GM10248 (cell line): ENCODE data around the gene CACNA1G.

Source experiments
- CTCF ChIA-PET: fragments of 300-600 bp; sonication (Branson Sonifier 250); formaldehyde crosslinking; extraction: SDS; loops from one replicate; lab custom pipeline; 2021; ENCODE audit warnings: antibody characterized with exemption; lab: Yijun Ruan, JAX
- POLR2A ChIA-PET: fragments of 350-650 bp; sonication (Branson Sonifier 250); formaldehyde crosslinking; extraction: SDS; loops from one replicate; lab custom pipeline; 2020; ENCODE audit warnings: antibody characterized with exemption; lab: Yijun Ruan, JAX
- DNase-seq: peaks from one replicate; pipeline ENCODE4 v3.0.0; 2012; ENCODE audit errors: extremely low spot score
- TF ChIP-seq, protein P1 (sequence below): IDR thresholded peaks from 2 replicates; pipeline ENCODE4 v1.5.1; 2012; ENCODE audit warnings: mild to moderate bottlenecking, low read depth; ENCODE audit errors: extremely low read depth, missing control alignments, control extremely low read depth

CACNA1G gene

DNA sequence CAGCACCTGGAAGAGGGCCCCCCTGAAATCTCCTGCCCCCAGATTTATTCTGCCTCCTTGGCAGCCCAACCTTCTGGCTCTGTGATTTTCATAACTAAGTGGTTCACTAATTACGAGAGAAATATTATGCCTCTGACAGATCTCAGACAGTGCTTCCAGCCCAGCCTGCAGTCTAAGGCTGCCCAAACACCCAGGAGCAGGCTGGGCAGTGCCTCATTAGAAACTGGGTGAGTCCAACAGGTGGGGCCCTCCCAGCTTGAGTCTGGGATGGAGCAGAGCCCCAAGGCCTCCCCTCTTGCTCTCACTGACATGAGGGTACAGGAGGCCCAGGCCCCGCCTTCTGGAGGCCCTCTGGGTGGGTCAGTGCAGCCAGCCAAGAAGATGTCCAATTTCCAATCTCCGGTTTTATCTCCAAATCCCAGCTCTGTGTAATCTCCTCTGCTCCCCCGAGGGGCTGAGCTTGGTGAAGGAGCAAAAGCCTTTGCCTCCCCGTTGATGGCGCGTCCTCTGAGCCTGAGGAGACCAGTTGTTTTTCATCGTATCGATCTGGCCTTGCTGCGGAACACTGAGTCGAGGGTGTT, 54.0 kb downstream of the CACNA1G start:
- CTCF ChIA-PET = interaction anchor here (2.5 kb wide), 1 partner anchor 12 kb away, joined by 6 read pairs; no protein-coding TSS in a partner anchor
- POLR2A ChIA-PET = interaction anchor here (1.2 kb wide), 1 partner anchor 252 kb away, joined by 3 read pairs; the partner anchor contains the start of gene TOB1
- TF ChIP-seq, protein P1, sequence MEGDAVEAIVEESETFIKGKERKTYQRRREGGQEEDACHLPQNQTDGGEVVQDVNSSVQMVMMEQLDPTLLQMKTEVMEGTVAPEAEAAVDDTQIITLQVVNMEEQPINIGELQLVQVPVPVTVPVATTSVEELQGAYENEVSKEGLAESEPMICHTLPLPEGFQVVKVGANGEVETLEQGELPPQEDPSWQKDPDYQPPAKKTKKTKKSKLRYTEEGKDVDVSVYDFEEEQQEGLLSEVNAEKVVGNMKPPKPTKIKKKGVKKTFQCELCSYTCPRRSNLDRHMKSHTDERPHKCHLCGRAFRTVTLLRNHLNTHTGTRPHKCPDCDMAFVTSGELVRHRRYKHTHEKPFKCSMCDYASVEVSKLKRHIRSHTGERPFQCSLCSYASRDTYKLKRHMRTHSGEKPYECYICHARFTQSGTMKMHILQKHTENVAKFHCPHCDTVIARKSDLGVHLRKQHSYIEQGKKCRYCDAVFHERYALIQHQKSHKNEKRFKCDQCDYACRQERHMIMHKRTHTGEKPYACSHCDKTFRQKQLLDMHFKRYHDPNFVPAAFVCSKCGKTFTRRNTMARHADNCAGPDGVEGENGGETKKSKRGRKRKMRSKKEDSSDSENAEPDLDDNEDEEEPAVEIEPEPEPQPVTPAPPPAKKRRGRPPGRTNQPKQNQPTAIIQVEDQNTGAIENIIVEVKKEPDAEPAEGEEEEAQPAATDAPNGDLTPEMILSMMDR = no peak

DNA sequence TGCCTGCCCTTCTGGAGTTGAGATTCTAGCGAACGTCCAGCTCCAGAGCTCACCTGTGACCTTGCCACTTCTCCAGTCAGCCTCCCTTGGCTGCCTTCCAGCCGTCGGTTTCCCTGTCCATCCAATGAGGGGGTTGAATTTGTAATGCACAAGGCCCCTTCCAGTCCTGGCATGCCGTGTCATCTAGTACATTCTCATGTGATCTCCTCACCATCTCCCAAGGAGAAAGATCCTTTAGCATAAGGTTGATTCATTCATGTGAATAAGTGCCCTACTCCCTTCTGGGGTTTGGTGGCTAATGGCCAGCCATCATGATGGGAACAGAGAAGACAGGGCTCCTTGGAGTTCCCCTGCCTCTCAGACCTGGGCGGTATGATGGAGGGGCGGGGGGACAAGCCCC, 55.3 kb downstream of the CACNA1G start:
- ChIA-PET POLR2A (interaction anchor here (0.6 to 1.2 kb wide), 2 partner anchors 187 to 250 kb away, joined by 3 read pairs; partner anchors contain the start of gene TOB1), CTCF (interaction anchor here (1.7 to 2.5 kb wide), 2 partner anchors 11 to 74 kb away, joined by 4 to 6 read pairs; no protein-coding TSS in a partner anchor)
- TF ChIP-seq, protein P1 = no peak
- DNase-seq = no peak

More for the DNA sequence above, 54.0 kb downstream of the CACNA1G start:
- no peak for DNase-seq

DNA sequence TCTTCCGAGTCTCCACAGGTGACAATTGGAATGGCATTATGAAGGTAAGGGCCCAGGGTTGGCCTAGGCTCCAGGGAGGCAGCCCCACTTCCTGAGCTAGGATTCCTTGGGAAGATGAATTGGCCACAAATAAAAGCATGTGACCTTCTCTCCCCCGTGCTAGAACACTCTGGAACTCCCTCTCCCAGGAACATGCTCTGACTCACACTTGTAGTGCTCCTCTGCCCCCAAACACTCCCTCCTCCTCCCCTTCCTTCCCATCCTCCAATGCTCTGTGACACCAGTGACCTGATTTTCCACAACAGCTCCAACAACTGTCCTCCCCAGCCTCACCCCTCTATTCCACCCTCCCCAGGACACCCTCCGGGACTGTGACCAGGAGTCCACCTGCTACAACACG, 57.8 kb downstream of the CACNA1G start:
- TF ChIP-seq, protein P1 = no peak
- POLR2A ChIA-PET = no interaction called here
- CTCF ChIA-PET = interaction anchor here (1.4 to 2.1 kb wide), 2 partner anchors 9 kb away, joined by 3 to 16 read pairs; no protein-coding TSS in a partner anchor
- DNase-seq = no peak

DNA sequence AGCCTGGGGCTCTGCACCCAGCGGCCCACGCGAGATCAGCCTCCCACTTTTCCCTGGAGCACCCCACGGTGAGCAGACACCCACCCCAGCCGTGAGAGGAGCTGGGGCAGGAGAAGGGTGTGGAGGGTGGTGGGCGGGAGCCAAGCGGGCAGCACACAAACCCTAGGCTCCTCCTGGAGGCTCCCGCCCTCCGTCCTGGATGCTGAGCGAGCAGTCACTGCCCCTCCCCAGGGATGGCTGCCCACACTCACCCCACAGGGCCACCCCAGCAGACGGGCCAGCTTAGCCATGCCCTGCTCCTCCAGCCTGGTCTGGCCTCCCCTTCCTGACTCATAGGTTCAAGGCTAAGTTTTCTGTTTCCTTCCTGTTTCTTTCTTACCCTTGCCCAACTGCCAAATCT, 58.4 kb downstream of the CACNA1G start:
- ChIA-PET CTCF (interaction anchor here (1.4 kb wide), 1 partner anchor 9 kb away, joined by 3 read pairs; no protein-coding TSS in a partner anchor), POLR2A (no interaction called here)
- TF ChIP-seq, protein P1 = no peak
- DNase-seq = no peak

DNA sequence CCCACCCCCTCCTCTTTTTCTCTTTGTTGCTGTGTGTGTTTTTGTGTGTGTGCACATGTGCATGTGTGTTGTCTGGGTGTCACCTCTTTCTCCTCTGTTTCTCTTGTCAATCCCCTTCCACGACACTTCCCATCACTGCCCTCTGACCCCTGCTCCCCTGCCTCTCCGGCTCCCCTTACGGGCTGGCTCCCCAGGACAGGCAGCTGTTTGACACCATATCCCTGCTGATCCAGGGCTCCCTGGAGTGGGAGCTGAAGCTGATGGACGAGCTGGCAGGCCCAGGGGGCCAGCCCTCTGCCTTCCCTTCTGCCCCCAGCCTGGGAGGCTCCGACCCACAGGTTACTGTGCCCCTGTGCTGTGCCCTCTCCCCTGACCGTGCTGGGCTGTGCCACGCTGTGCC, 59.0 kb downstream of the CACNA1G start:
- TF ChIP-seq, protein P1 = no peak
- CTCF ChIA-PET = interaction anchor here (1.2 kb wide), 1 partner anchor 9 kb away, joined by 3 read pairs; no protein-coding TSS in a partner anchor
- POLR2A ChIA-PET = no interaction called here
- DNase-seq = no peak

DNA sequence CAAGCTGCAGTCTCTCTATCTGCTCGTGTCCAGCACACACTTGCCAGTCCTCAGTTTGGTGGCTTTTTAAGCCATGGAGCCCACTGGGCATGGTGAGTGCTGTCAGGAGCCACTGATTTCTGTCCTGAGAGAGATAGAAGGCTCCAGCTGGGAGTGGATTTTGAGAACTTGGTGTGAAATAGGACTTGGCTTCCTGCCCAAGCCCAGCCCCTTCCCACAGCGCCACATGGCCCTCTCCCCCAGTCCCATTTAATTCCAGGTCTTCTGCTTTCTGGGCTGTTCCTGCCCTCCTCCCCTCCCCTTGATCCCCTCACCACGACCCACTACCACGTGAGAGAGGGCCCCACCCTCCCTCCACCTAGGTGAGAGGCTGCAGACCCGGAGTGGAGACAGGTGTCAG, 59.7 kb downstream of the CACNA1G start:
- POLR2A ChIA-PET = no interaction called here
- DNase-seq = no peak
- CTCF ChIA-PET = interaction anchor here (1.2 kb wide), 1 partner anchor 10 kb away, joined by 3 read pairs; no protein-coding TSS in a partner anchor
- TF ChIP-seq, protein P1 = no peak
